NCI-H2227 (cell line): ENCODE results near the gene ERC2.

Experiments
- DNase-seq: peaks from one replicate; lab custom pipeline; 2025; ENCODE audit not compliant: unreplicated experiment; lab: John Stamatoyannopoulos, UW

The ERC2 gene

GRCh38 chr3:55576621-55577388 lies 891.5 kb downstream of the ERC2 start:
- no peak for DNase-seq

- DNase-seq, result no peak
Measured at GRCh38 chr3:55574671-55575070, 893.6 kb downstream of the ERC2 start.

GRCh38 chr3:55572816-55573215 lies 895.5 kb downstream of the ERC2 start:
- DNase-seq, result no peak

DNA sequence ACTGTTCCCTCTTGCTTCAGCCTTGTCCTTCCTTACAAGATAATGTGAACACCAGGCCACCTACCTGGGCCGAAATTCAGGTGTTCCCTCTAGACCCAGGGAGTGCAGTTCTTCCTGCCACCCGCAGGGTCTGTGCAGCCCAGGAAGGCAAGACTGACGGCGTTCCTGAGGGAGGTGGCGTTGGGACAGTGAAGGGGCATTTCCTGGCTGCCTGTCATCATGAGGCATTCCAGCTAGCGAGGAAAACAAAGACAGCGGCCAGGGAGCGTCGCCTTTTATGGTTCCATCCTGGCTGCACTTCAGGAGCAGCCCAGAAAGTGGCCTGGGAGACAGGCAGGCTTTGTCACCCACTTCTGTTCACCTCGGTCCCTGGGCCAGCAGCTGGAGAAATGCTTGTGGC lies 896.4 kb downstream of the ERC2 start:
- DNase-seq, result no peak

- DNase-seq, result no peak
Measured at GRCh38 chr3:55571216-55571813, 897.0 kb downstream of the ERC2 start.

- no peak for DNase-seq
Measured at GRCh38 chr3:55570271-55570711, 898.0 kb downstream of the ERC2 start.

GRCh38 chr3:55569033-55569599 lies 899.2 kb downstream of the ERC2 start:
- DNase-seq, result no peak

GRCh38 chr3:55567615-55568014 lies 900.7 kb downstream of the ERC2 start:
- DNase-seq, result no peak

DNA sequence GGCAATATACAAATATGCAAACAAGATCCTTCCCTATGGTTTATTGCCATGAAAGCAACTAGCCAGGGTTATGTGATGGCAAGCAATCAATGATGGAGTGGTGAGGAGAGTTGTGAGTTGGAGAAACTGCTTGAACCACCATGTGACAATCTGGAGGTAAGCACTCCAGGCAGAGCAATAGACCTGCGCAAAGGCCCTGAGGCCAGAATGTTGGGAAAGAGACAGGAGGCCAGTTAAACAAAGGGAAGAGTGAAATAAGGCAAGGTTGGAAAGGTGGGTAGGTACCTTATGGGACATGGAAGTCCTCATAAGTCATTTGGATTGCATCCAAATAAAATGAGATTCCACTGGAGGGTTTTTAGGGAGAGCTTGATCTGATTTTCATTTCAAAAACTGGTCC lies 901.1 kb downstream of the ERC2 start:
- DNase-seq, result no peak

GRCh38 chr3:55565521-55565920 lies 902.7 kb downstream of the ERC2 start:
- no peak for DNase-seq

DNA sequence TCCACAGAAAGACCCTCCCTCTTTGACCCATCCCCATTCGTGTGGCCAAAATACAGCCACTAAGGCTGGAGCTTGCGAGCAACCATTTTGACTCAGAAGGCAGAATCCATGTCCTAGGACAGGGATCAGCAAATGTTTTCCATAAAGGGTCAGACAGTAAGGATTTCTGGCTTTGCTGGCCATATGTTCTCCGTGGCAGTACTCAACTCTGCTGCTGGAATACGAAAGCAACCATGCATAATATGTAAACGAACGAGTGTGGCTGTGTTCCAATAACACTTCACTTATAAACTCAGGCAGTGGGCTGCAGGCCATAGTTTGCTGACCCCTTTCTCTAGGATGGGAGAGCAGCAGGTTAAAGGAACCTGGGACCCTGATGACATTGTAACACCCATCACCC lies 903.5 kb downstream of the ERC2 start:
- no peak for DNase-seq

- no peak for DNase-seq
Measured at GRCh38 chr3:55562700-55563099, 905.6 kb downstream of the ERC2 start.

GRCh38 chr3:55559500-55560423 lies 908.5 kb downstream of the ERC2 start:
- no peak for DNase-seq

DNA sequence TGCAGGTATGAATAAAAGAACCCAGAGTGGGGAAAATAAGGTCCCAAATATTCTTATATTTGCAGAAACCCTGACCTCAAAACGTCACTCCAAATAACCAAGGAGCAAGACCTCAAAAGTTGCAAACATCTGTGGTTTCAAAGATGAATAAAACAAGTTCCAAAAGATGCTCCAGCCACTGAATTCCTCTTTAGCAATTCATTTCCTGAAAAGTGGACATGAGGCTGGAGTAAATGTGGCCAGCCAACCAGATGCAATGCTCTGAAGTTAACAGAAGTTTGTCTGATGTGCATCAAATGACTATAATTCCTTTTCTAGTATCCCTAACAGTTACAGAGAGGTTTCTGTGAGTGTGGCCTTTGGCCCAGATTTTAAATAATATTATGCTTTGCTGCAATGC lies 910.0 kb downstream of the ERC2 start:
- no peak for DNase-seq

- DNase-seq, result no peak
Measured at GRCh38 chr3:55557549-55557948, 910.7 kb downstream of the ERC2 start.

GRCh38 chr3:55556619-55557537 lies 911.4 kb downstream of the ERC2 start:
- no peak for DNase-seq

DNA sequence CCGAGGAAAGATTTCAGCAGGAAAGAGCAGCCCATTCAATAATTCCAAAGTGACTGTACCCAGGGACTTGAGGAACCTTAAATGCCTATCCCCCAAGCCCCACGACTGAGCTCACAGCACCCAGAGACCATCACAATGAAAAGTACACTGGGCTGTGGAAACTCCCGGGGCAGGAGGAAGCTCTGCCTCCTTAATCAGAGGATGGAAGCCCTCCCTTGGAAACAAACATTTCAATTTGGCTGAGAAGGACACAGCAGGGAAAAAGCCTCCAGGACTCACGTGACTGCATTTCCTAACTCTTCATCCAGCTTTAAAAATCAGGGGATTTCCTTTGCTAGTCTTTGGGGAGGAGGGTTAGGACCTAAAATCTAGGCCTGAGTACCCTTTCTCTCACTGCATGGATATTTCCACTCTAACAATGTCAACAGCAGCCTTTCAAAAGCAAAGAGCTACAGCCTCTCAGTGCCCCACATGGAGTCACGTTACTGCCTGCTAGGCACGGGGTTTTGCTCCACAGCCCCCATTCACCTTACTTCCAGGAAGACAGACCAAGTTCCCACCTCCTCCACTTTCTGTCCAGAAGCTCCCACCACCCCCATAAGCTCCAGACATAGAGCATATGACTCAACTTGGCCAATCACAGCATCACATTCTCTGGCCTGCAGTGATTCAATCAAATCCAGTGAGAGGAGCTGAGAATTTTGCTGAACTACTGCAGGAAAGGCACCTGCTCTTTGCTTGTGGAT lies 912.2 kb downstream of the ERC2 start:
- no peak for DNase-seq

DNA sequence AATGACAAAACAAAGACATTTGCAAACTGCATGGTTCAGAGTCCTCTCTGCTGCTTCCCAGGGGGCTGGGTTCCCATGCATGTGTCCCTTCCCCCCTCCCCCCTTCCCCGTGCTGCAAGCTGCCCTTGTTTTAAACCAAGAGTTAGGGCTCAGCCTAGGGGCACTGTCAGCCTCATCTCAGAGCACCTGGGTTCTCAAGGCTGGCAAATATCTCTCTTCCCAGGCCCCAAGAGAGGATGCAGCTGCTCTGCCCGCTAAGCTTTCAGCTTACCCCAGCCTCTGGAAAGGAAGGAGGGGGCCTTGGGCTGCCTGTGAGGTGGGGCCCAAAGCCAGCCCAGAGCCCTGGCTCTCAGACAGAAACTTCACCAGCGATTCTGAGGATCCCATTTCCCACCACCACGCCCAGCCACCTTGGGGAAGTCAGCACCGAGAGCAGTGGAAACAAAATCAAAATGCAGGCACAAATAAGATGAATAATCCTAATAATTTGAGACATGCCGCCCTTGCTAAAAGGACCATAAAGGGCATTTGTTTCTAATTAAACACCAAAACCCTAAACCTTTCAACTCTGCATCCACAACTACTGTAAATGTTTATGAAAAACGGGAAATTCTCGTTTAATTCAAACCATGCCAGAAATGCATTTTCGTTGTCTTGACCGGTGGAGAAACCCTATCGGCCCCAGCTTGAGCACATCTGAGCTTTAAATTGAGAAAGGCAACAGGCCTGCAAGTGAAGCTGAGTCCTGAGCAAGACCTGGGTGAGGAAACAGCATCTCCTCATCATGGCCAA lies 913.4 kb downstream of the ERC2 start:
- DNase-seq, result no peak

GRCh38 chr3:55551644-55552043 lies 916.6 kb downstream of the ERC2 start:
- no peak for DNase-seq
